Upper lobe of left lung (tissue), 6 donors: ENCODE results near the gene CYP19A1. TPM values are rescaled to one million over a fixed set of nuclear protein-coding genes. Genes with fewer than 3 reads are reported as not detected.

Experiments
- ATAC-seq, 2 donors: fragments of 200-7000 bp; cut with Tn5 transposase; one replicate each; pipeline ENCODE4 v1.9.1; 2022; ENCODE audit warnings: mild to moderate bottlenecking in 2 of 2, moderate library complexity in 2 of 2; ENCODE audit not compliant: low FRiP score in 2 of 2
- DNase-seq, 2 donors: peaks; one replicate each; pipeline ENCODE4 v3.0.0-alpha.2; 2019 to 2020
- H3K27ac ChIP-seq, 4 donors: fragments of 200-600 bp; sonication (generic); one replicate each; pipeline ENCODE4 v1.5.1; 2016 to 2019
- H3K27me3 ChIP-seq, 4 donors: fragments of 200-600 bp; sonication (generic); one replicate each; pipeline ENCODE4 v1.5.1; 2017 to 2019
- H3K36me3 ChIP-seq, 4 donors: fragments of 200-600 bp; sonication (generic); one replicate each; pipeline ENCODE4 v1.5.1; 2016 to 2019
- H3K4me1 ChIP-seq, 4 donors: fragments of 200-600 bp; sonication (generic); one replicate each; pipeline ENCODE4 v1.5.1; 2018 to 2019
- H3K4me3 ChIP-seq, 4 donors: fragments of 200-600 bp; sonication (generic); one replicate each; pipeline ENCODE4 v1.5.1; 2017 to 2019; ENCODE audit warnings: mild to moderate bottlenecking in 2 of 4, moderate library complexity in 1 of 4
- H3K9me3 ChIP-seq, 4 donors: fragments of 200-600 bp; sonication (generic); one replicate each; pipeline ENCODE4 v1.5.1; 2018 to 2019
- CTCF ChIP-seq, 6 experiments: fragments of 450-650 bp in 4 of 6; fragments of 200-600 bp in 2 of 6; sonication (generic) in 2 of 6; IDR thresholded peaks; one replicate each; pipeline ENCODE4 v1.5.1; 2016 to 2019; ENCODE audit warnings: antibody characterized with exemption in 6 of 6
- EP300 ChIP-seq, 4 donors: sonication (generic); formaldehyde crosslinking; IDR thresholded peaks; one replicate each; pipeline ENCODE4 v1.5.1; 2017; ENCODE audit warnings: antibody characterized with exemption in 4 of 4, control low read depth in 2 of 4
- POLR2A ChIP-seq, 4 donors: fragments of 450-650 bp; IDR thresholded peaks; one replicate each; pipeline ENCODE4 v1.5.1; 2016 to 2017; ENCODE audit warnings: antibody characterized with exemption in 4 of 4, mild to moderate bottlenecking in 2 of 4
- POLR2AphosphoS5 ChIP-seq, 2 donors: sonication (generic); formaldehyde crosslinking; IDR thresholded peaks; one replicate each; pipeline ENCODE4 v1.5.1; 2017; ENCODE audit warnings: antibody characterized with exemption in 2 of 2
- WGBS, 2 donors: methylation state at CpG; one replicate each; pipeline ENCODE4 v1.1.5; 2017 to 2018; 5-methylcytosine and 5-hydroxymethylcytosine counted together
- total RNA-seq, 6 donors: library from RNA; depleted of rRNA in 4 of 6; stranded (reverse); fragments of >200 nt in 4 of 6; gene quantifications; one replicate each; pipeline versions ENCODE4 v1.1.0 to v1.2.1, GENCODE V29; 2016 to 2021
- donor health status: DM: no; HTN: no; CAD: no; lungs with moderate emphysema.
- donor health status: DM: no; HTN: yes; CAD: no; lungs with severe emphysema.

Gene CYP19A1
- total RNA-seq, 6 donors from 2014 or later, result 0.52 to 8.4 (median 1.0) TPM; not detected in 2

- Histone ChIP-seq H3K4me3 (no peak overlapping the region), H3K9me3 (no peaks in the 10 kb centered on the region), H3K36me3 (no peaks in the 10 kb centered on the region), H3K27ac (no peak overlapping the region), H3K27me3 (no peaks in the 10 kb centered on the region), H3K4me1 (peaks cover 0 to 2% (median 0%) of the 10 kb centered on the region in 4 donors)
- no peak for ATAC-seq
- DNase-seq, result no peak
- TF ChIP-seq POLR2AphosphoS5 (IDR thresholded peaks at IDR 0.05), result no peak
- 84 to 91% methylated on average over 15 of the region's 15 CpGs for WGBS, 2 donors
These were observed 38.8 kb upstream of the CYP19A1 start for GRCh38 chr15:51377038-51377786.

GRCh38 chr15:51375966-51376640 lies 37.7 kb upstream of the CYP19A1 start:
- Histone ChIP-seq H3K27me3 (no peaks in the 10 kb centered on the region), H3K4me3 (no peak overlapping the region), H3K4me1 (peaks cover 0 to 2% (median 0%) of the 10 kb centered on the region in 4 donors), H3K36me3 (no peaks in the 10 kb centered on the region), H3K27ac (no peak overlapping the region), H3K9me3 (no peaks in the 10 kb centered on the region)
- 66% methylated on average over 3 of the region's 3 CpGs for WGBS, 2 donors
- TF ChIP-seq EP300 (IDR thresholded peaks at IDR 0.05) (no peak), POLR2A (IDR thresholded peaks at IDR 0.05) (no peak), CTCF (IDR thresholded peaks at IDR 0.05) (no peak), POLR2AphosphoS5 (IDR thresholded peaks at IDR 0.05) (no peak)
- ATAC-seq (no peak), DNase-seq (no peak)

GRCh38 chr15:51374131-51374530 lies 35.7 kb upstream of the CYP19A1 start:
- no peaks in the 10 kb centered on the region for H3K4me1 ChIP-seq
- TF ChIP-seq CTCF (IDR thresholded peaks at IDR 0.05), result no peak
- no peak for TF ChIP-seq POLR2A (IDR thresholded peaks at IDR 0.05)
- no peak for TF ChIP-seq EP300 (IDR thresholded peaks at IDR 0.05)
- TF ChIP-seq POLR2AphosphoS5 (IDR thresholded peaks at IDR 0.05), result no peak
- no peak for ATAC-seq
- no peaks in the 10 kb centered on the region for H3K27me3 ChIP-seq
- no peaks in the 10 kb centered on the region for H3K36me3 ChIP-seq
- no peak for DNase-seq
- no peak overlapping the region for H3K4me3 ChIP-seq
- no peak overlapping the region for H3K27ac ChIP-seq
- H3K9me3 ChIP-seq, result no peaks in the 10 kb centered on the region

- ATAC-seq (no peak), DNase-seq (no peak)
- H3K4me3 ChIP-seq, result no peak overlapping the region
- no peaks in the 10 kb centered on the region for H3K27me3 ChIP-seq
- H3K27ac ChIP-seq, result no peak overlapping the region
- H3K9me3 ChIP-seq, result no peaks in the 10 kb centered on the region
- H3K4me1 ChIP-seq, result peaks cover 2 to 19% (median 8%) of the 10 kb centered on the region in 4 donors
- TF ChIP-seq EP300 (IDR thresholded peaks at IDR 0.05) (no peak), CTCF (IDR thresholded peaks at IDR 0.05) (no peak), POLR2AphosphoS5 (IDR thresholded peaks at IDR 0.05) (no peak), POLR2A (IDR thresholded peaks at IDR 0.05) (no peak)
- H3K36me3 ChIP-seq, result no peaks in the 10 kb centered on the region
- WGBS, 2 donors, result 74 to 84% methylated on average over 1 of the region's 1 CpG
These were observed 32.9 kb upstream of the CYP19A1 start for GRCh38 chr15:51371266-51371665.

- ATAC-seq (no peak), DNase-seq (no peak)
- Histone ChIP-seq H3K27ac (no peak overlapping the region), H3K4me1 (peaks cover 2 to 19% (median 8%) of the 10 kb centered on the region in 4 donors), H3K9me3 (no peaks in the 10 kb centered on the region), H3K4me3 (no peak overlapping the region), H3K36me3 (no peaks in the 10 kb centered on the region), H3K27me3 (no peaks in the 10 kb centered on the region)
- TF ChIP-seq CTCF (IDR thresholded peaks at IDR 0.05), result no peak
- TF ChIP-seq EP300 (IDR thresholded peaks at IDR 0.05), result no peak
- WGBS, 2 donors, result 85 to 90% methylated on average over 1 of the region's 1 CpG
These were observed 31.0 kb upstream of the CYP19A1 start for GRCh38 chr15:51369451-51369761.
